ENCODE data around the gene FRMPD2. TPM values are rescaled to one million over a fixed set of nuclear protein-coding genes. Genes with fewer than 3 reads are reported as not detected.
"Not testable (repeated sequence)": the region's sequence is repeated elsewhere in the genome, so short reads cannot be mapped to it uniquely, and the experiment has no call there.

Gene FRMPD2
- total RNA-seq, 1 donor, result not detected

- no peak for TF ChIP-seq CTCF (IDR thresholded peaks at IDR 0.05; ENCODE audit: insufficient read depth, low read length)
- no peak overlapping the region for H3K4me3 ChIP-seq (ENCODE audit: low read depth, low read length)
- no peak for DNase-seq (ENCODE audit: low read depth)
These were observed 86.6 kb downstream of the FRMPD2 start for GRCh38 chr10:48187713-48188485.

- no peak for DNase-seq (ENCODE audit: low read depth)
- no peak for TF ChIP-seq CTCF (IDR thresholded peaks at IDR 0.05; ENCODE audit: insufficient read depth, low read length)
These were observed 87.4 kb downstream of the FRMPD2 start for GRCh38 chr10:48187126-48187525.

GRCh38 chr10:48186264-48186804 lies 88.2 kb downstream of the FRMPD2 start:
- H3K4me3 ChIP-seq (ENCODE audit: low read depth, low read length); DNase-seq (ENCODE audit: low read depth): not testable (repeated sequence)

More at GRCh38 chr10:48187126-48187525, 87.4 kb downstream of the FRMPD2 start:
- H3K4me3 ChIP-seq (ENCODE audit: low read depth, low read length), result no peak overlapping the region

- H3K4me3 ChIP-seq (ENCODE audit: low read depth, low read length), result no peak overlapping the region
- no peak for TF ChIP-seq CTCF (IDR thresholded peaks at IDR 0.05; ENCODE audit: insufficient read depth, low read length)
- DNase-seq (ENCODE audit: low read depth), result no peak
These were observed 90.3 kb downstream of the FRMPD2 start for GRCh38 chr10:48184224-48184623.

- DNase-seq (ENCODE audit: low read depth), result not testable (repeated sequence)
These were observed 101.8 kb downstream of the FRMPD2 start for GRCh38 chr10:48172715-48173114.

GRCh38 chr10:48160670-48161069 lies 113.8 kb downstream of the FRMPD2 start:
- not testable (repeated sequence) for H3K4me3 ChIP-seq (ENCODE audit: low read depth, low read length); DNase-seq (ENCODE audit: low read depth)

More at GRCh38 chr10:48172715-48173114, 101.8 kb downstream of the FRMPD2 start:
- not testable (repeated sequence) for H3K4me3 ChIP-seq (ENCODE audit: low read depth, low read length)

GRCh38 chr10:48160163-48160562 lies 114.3 kb downstream of the FRMPD2 start:
- not testable (repeated sequence) for H3K4me3 ChIP-seq (ENCODE audit: low read depth, low read length); DNase-seq (ENCODE audit: low read depth)

- not testable (repeated sequence) for DNase-seq (ENCODE audit: low read depth); H3K4me3 ChIP-seq (ENCODE audit: low read depth, low read length)
These were observed 120.0 kb downstream of the FRMPD2 start for GRCh38 chr10:48154211-48155140.

- not testable (repeated sequence) for DNase-seq (ENCODE audit: low read depth); H3K4me3 ChIP-seq (ENCODE audit: low read depth, low read length)
These were observed 126.9 kb downstream of the FRMPD2 start for GRCh38 chr10:48147643-48148042.

- H3K4me3 ChIP-seq (ENCODE audit: low read depth, low read length); DNase-seq (ENCODE audit: low read depth): not testable (repeated sequence)
These were observed 130.5 kb downstream of the FRMPD2 start for GRCh38 chr10:48143721-48144642.

GRCh38 chr10:48140949-48141348 lies 133.5 kb downstream of the FRMPD2 start:
- not testable (repeated sequence) for H3K4me3 ChIP-seq (ENCODE audit: low read depth, low read length); DNase-seq (ENCODE audit: low read depth)

GRCh38 chr10:48139953-48140850 lies 134.3 kb downstream of the FRMPD2 start:
- H3K4me3 ChIP-seq (ENCODE audit: low read depth, low read length); DNase-seq (ENCODE audit: low read depth): not testable (repeated sequence)

GRCh38 chr10:48128954-48129353 lies 145.5 kb downstream of the FRMPD2 start:
- not testable (repeated sequence) for DNase-seq (ENCODE audit: low read depth); H3K4me3 ChIP-seq (ENCODE audit: low read depth, low read length)
